WTC11 (cell line): ENCODE data around the gene EDA. TPM values are rescaled to one million over a fixed set of nuclear protein-coding genes. Genes with fewer than 3 reads are reported as not detected.

Experiments
- ATAC-seq: fragments of 200-7000 bp; cut with Tn5 transposase; 2 replicates; pipeline ENCODE4 v1.10.0; 2021; ENCODE audit warnings: mild to moderate bottlenecking, moderate library complexity
- CTCF ChIA-PET: fragments of 300-600 bp; sonication (Branson Sonifier 250); formaldehyde crosslinking; loops from one replicate; lab custom pipeline; 2021; ENCODE audit warnings: antibody characterized with exemption; lab: Charles Lee
- POLR2A ChIA-PET: fragments of 350-600 bp; sonication (Branson Sonifier 250); formaldehyde crosslinking; loops from one replicate; lab custom pipeline; 2021; ENCODE audit warnings: antibody characterized with exemption; lab: Charles Lee
- DNase-seq: peaks from one replicate; pipeline ENCODE4 v3.0.0; 2021; ENCODE audit warnings: low spot score
- H3K27ac Mint-ChIP-seq: 2 replicates; pipeline ENCODE4 v1.8.0; 2021; ENCODE audit warnings: mixed read lengths
- H3K27me3 Mint-ChIP-seq: 2 replicates; pipeline ENCODE4 v1.8.0; 2021; ENCODE audit warnings: low read depth, mild to moderate bottlenecking, moderate library complexity, mixed read lengths
- H3K36me3 Mint-ChIP-seq: 2 replicates; pipeline ENCODE4 v1.8.0; 2021; ENCODE audit warnings: mixed read lengths
- H3K4me1 Mint-ChIP-seq: 2 replicates; pipeline ENCODE4 v1.8.0; 2022; ENCODE audit warnings: mixed read lengths
- H3K4me3 Mint-ChIP-seq: 2 replicates; pipeline ENCODE4 v1.8.0; 2021; ENCODE audit warnings: mild to moderate bottlenecking, moderate library complexity, mixed read lengths
- H3K9me3 Mint-ChIP-seq: 2 replicates; pipeline ENCODE4 v1.8.0; 2021; ENCODE audit warnings: mixed read lengths
- AFF4 ChIP-seq: sonication (generic); formaldehyde crosslinking; IDR thresholded peaks from 2 replicates; pipeline ENCODE4 v1.8.1; 2023; ENCODE audit warnings: mild to moderate bottlenecking, missing genetic modification reagents, borderline replicate concordance
- EMX1 ChIP-seq: fragments of 250-450 bp; sonication (Bioruptor Pico); IDR thresholded peaks from 2 replicates; pipeline ENCODE4 v1.8.0; 2021; ENCODE audit warnings: mild to moderate bottlenecking
- GABPB1 ChIP-seq: sonication (generic); formaldehyde crosslinking; IDR thresholded peaks from 2 replicates; pipeline ENCODE4 v1.8.1; 2023; ENCODE audit warnings: mild to moderate bottlenecking, missing genetic modification reagents
- IRF2 ChIP-seq: sonication (generic); formaldehyde crosslinking; IDR thresholded peaks from 2 replicates; pipeline ENCODE4 v1.8.0; 2022; ENCODE audit warnings: low read depth, missing genetic modification reagents, borderline replicate concordance
- JUN ChIP-seq: sonication (generic); formaldehyde crosslinking; IDR thresholded peaks from 2 replicates; pipeline ENCODE4 v1.8.0; 2023; ENCODE audit warnings: mild to moderate bottlenecking, missing genetic modification reagents
- NR2C2 ChIP-seq: sonication (generic); formaldehyde crosslinking; IDR thresholded peaks from 2 replicates; pipeline ENCODE4 v1.8.0; 2022; ENCODE audit warnings: mild to moderate bottlenecking, missing genetic modification reagents
- RELA ChIP-seq: sonication (generic); formaldehyde crosslinking; IDR thresholded peaks from 2 replicates; pipeline ENCODE4 v1.8.1; 2022; ENCODE audit warnings: missing genetic modification reagents, mild to moderate bottlenecking, borderline replicate concordance
- SP1 ChIP-seq: sonication (generic); formaldehyde crosslinking; conservative IDR thresholded peaks from 2 replicates; pipeline ENCODE4 v1.8.1; 2022; ENCODE audit warnings: missing genetic modification reagents
- TP53 ChIP-seq: sonication (generic); formaldehyde crosslinking; IDR thresholded peaks from 2 replicates; pipeline ENCODE4 v1.8.1; 2023; ENCODE audit warnings: mild to moderate bottlenecking, missing genetic modification reagents
- ZBTB21 ChIP-seq: sonication (generic); formaldehyde crosslinking; IDR thresholded peaks from 2 replicates; pipeline ENCODE4 v1.8.1; 2023; ENCODE audit warnings: mild to moderate bottlenecking, missing genetic modification reagents, borderline replicate concordance
- total RNA-seq: library from RNA; stranded (reverse); gene quantifications from 3 replicates; pipeline ENCODE4 v1.2.3, GENCODE V29; 2021
- TF ChIP-seq, protein P1 (sequence below): sonication (generic); formaldehyde crosslinking; IDR thresholded peaks from 2 replicates; pipeline ENCODE4 v1.8.0; 2023; ENCODE audit warnings: mild to moderate bottlenecking, missing genetic modification reagents
- TF ChIP-seq, protein P2 (sequence below): sonication (generic); formaldehyde crosslinking; IDR thresholded peaks from 2 replicates; pipeline ENCODE4 v1.8.1; 2023; ENCODE audit warnings: mild to moderate bottlenecking, missing genetic modification reagents, moderate library complexity
- TF ChIP-seq, protein P3 (sequence below): sonication (generic); formaldehyde crosslinking; IDR thresholded peaks from 2 replicates; pipeline ENCODE4 v1.8.0; 2022; ENCODE audit warnings: mild to moderate bottlenecking, missing genetic modification reagents
- TF ChIP-seq, protein P4 (sequence below): sonication (generic); formaldehyde crosslinking; IDR thresholded peaks from 2 replicates; pipeline ENCODE4 v1.8.0; 2022; ENCODE audit warnings: mild to moderate bottlenecking, missing genetic modification reagents
- TF ChIP-seq, protein P5 (sequence below): fragments of 250-450 bp; sonication (Bioruptor Pico); IDR thresholded peaks from 2 replicates; pipeline ENCODE4 v1.8.0; 2021; ENCODE audit warnings: mild to moderate bottlenecking
- TF ChIP-seq, protein P6 (sequence below): fragments of 250-450 bp; sonication (Bioruptor Pico); conservative IDR thresholded peaks from 2 replicates; pipeline ENCODE4 v1.9.0; 2021; ENCODE audit warnings: mild to moderate bottlenecking

EDA gene
- total RNA-seq, 1 experiment from 2014 or later: 15.1 TPM

GRCh38 chrX:70038951-70039350 is 423.0 kb downstream of the EDA start:
- POLR2A ChIA-PET: no interaction called here
- TF ChIP-seq, protein P1, sequence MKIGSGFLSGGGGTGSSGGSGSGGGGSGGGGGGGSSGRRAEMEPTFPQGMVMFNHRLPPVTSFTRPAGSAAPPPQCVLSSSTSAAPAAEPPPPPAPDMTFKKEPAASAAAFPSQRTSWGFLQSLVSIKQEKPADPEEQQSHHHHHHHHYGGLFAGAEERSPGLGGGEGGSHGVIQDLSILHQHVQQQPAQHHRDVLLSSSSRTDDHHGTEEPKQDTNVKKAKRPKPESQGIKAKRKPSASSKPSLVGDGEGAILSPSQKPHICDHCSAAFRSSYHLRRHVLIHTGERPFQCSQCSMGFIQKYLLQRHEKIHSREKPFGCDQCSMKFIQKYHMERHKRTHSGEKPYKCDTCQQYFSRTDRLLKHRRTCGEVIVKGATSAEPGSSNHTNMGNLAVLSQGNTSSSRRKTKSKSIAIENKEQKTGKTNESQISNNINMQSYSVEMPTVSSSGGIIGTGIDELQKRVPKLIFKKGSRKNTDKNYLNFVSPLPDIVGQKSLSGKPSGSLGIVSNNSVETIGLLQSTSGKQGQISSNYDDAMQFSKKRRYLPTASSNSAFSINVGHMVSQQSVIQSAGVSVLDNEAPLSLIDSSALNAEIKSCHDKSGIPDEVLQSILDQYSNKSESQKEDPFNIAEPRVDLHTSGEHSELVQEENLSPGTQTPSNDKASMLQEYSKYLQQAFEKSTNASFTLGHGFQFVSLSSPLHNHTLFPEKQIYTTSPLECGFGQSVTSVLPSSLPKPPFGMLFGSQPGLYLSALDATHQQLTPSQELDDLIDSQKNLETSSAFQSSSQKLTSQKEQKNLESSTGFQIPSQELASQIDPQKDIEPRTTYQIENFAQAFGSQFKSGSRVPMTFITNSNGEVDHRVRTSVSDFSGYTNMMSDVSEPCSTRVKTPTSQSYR: no peak
- TF ChIP-seq, protein P2, sequence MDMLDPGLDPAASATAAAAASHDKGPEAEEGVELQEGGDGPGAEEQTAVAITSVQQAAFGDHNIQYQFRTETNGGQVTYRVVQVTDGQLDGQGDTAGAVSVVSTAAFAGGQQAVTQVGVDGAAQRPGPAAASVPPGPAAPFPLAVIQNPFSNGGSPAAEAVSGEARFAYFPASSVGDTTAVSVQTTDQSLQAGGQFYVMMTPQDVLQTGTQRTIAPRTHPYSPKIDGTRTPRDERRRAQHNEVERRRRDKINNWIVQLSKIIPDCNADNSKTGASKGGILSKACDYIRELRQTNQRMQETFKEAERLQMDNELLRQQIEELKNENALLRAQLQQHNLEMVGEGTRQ (CRISPR knock-in tag): no peak
- TF ChIP-seq GABPB1 (CRISPR knock-in tag) (no peak), SP1 (CRISPR knock-in tag) (no peak), JUN (CRISPR knock-in tag) (no peak), RELA (no peak)
- TF ChIP-seq, protein P3, sequence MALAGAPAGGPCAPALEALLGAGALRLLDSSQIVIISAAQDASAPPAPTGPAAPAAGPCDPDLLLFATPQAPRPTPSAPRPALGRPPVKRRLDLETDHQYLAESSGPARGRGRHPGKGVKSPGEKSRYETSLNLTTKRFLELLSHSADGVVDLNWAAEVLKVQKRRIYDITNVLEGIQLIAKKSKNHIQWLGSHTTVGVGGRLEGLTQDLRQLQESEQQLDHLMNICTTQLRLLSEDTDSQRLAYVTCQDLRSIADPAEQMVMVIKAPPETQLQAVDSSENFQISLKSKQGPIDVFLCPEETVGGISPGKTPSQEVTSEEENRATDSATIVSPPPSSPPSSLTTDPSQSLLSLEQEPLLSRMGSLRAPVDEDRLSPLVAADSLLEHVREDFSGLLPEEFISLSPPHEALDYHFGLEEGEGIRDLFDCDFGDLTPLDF (CRISPR knock-in tag): no peak

DNA sequence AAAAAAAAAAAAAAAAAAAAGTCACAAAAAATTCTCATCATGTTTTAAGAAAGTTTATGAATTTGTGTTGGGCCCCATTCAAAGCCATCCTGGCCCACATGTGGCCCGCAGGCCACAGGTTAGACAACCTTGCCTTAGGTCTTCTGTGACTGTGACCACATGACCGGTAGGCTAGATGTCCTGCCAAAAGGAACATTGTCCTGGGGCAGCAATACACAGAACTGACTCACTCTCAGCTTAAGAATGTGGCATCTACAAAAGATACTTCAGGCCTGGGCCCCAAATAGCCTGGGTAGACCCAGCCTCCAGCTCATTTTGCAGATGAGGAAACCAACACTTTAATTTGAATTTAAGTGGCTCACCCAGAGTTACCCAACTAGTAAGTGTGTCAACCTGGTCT is 423.8 kb downstream of the EDA start:
- TF ChIP-seq, protein P4, sequence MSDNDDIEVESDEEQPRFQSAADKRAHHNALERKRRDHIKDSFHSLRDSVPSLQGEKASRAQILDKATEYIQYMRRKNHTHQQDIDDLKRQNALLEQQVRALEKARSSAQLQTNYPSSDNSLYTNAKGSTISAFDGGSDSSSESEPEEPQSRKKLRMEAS (CRISPR knock-in tag): no peak
- TF ChIP-seq IRF2: no peak
- TF ChIP-seq AFF4 (CRISPR knock-in tag): no peak
- TF ChIP-seq, protein P5, sequence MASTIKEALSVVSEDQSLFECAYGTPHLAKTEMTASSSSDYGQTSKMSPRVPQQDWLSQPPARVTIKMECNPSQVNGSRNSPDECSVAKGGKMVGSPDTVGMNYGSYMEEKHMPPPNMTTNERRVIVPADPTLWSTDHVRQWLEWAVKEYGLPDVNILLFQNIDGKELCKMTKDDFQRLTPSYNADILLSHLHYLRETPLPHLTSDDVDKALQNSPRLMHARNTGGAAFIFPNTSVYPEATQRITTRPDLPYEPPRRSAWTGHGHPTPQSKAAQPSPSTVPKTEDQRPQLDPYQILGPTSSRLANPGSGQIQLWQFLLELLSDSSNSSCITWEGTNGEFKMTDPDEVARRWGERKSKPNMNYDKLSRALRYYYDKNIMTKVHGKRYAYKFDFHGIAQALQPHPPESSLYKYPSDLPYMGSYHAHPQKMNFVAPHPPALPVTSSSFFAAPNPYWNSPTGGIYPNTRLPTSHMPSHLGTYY (CRISPR knock-in tag): no peak
- TF ChIP-seq, all 79 proteins: peak for 0
- Mint-ChIP-seq H3K9me3 (no peaks in the 10 kb centered on the region), H3K36me3 (no peaks in the 10 kb centered on the region), H3K27ac (no peak overlapping the region), H3K27me3 (no peaks in the 10 kb centered on the region; the same call in 1 of the 2 replicates), H3K4me3 (no peak overlapping the region), H3K4me1 (0 out of 2 replicates have a peak, but pooled peaks cover 2% of the 10 kb centered on the region)
- ATAC-seq (no peak), DNase-seq (no peak)
- ChIA-PET CTCF (interaction anchor here (3.0 kb wide), 1 partner anchor 58 kb away, joined by 15 read pairs; no protein-coding TSS in a partner anchor), POLR2A (no interaction called here)

More at GRCh38 chrX:70038951-70039350, 423.0 kb downstream of the EDA start:
- Mint-ChIP-seq H3K27ac (no peak overlapping the region), H3K9me3 (no peaks in the 10 kb centered on the region), H3K4me3 (no peak overlapping the region), H3K27me3 (no peaks in the 10 kb centered on the region; the same call in 1 of the 2 replicates), H3K36me3 (no peaks in the 10 kb centered on the region), H3K4me1 (peaks cover 4% of the 10 kb centered on the region)
- CTCF ChIA-PET: interaction anchor here (3.0 kb wide), 1 partner anchor 59 kb away, joined by 15 read pairs; no protein-coding TSS in a partner anchor
- no peak for ATAC-seq
- no peak for DNase-seq

GRCh38 chrX:70041993-70042392 is 426.1 kb downstream of the EDA start:
- Mint-ChIP-seq H3K27ac (no peak overlapping the region), H3K4me1 (0 out of 2 replicates have a peak, but pooled peaks cover 2% of the 10 kb centered on the region), H3K9me3 (no peaks in the 10 kb centered on the region), H3K4me3 (no peak overlapping the region), H3K27me3 (no peaks in the 10 kb centered on the region; the same call in none of the 2 replicates), H3K36me3 (no peaks in the 10 kb centered on the region)
- DNase-seq: no peak
- ChIA-PET CTCF (interaction anchor here (0.6 to 1.7 kb wide), 4 partner anchors 12 to 378 kb away, joined by 3 to 5 read pairs (median 4); no protein-coding TSS in a partner anchor), POLR2A (no interaction called here)
- no peak for ATAC-seq
- TF ChIP-seq ZBTB21 (CRISPR knock-in tag) (no peak), NR2C2 (no peak), EMX1 (CRISPR knock-in tag) (no peak), TP53 (CRISPR knock-in tag) (no peak)
- TF ChIP-seq, protein P6, sequence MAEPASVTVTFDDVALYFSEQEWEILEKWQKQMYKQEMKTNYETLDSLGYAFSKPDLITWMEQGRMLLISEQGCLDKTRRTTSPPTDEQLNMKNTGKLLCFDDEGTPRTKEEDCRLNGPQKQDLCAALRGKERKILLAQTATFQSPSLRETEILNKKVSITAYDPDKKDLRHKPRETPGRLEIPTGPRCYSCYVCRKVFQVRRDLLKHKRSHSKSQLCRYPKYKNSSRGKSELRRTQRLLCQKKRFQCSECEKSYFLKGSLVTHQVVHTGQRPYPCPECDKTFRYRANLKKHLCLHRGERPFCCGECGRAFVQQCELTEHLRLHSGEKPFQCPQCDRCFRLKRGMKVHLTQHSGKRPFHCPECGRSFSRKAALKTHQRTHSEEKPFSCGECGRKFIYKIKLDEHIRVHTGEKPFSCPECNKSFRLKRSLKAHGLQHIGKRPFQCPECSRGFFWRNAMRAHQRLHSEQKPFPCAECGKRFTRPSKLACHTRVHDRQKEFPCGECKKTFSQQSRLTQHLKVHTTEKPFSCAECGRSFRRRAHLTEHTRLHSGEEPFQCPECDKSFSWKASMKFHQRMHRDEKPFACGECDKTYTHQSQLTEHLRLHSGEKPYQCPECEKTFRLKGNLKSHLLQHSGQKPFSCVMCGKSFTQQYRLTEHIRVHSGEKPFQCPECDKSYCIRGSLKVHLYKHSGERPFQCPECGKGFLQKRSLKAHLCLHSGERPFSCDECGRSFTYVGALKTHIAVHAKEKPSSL (CRISPR knock-in tag): no peak
- TF ChIP-seq, protein P5 (CRISPR knock-in tag): no peak
